Esophagus squamous epithelium (tissue), 5 donors: ENCODE data around the gene IL36A. TPM values are rescaled to one million over a fixed set of nuclear protein-coding genes. Genes with fewer than 3 reads are reported as not detected.
A peak's percentile ranks its signal among the peaks of the same experiment; 100 is the strongest.

Experiments used
- DNase-seq: peaks from one replicate; lab custom pipeline; 2025; lab: John Stamatoyannopoulos, UW
- H3K27ac ChIP-seq, 4 donors: fragments of 200-600 bp; sonication (generic); one replicate each; pipeline ENCODE4 v1.5.1; 2016 to 2019; ENCODE audit warnings: mild to moderate bottlenecking in 1 of 4
- H3K27me3 ChIP-seq, 4 donors: fragments of 200-600 bp; sonication (generic); 1 replicate in 3 of 4; 2 replicates in 1 of 4; pipeline versions ENCODE4 v1.5.1 to v1.6.0; 2017 to 2021; ENCODE audit warnings: antibody characterized with exemption in 1 of 4
- H3K36me3 ChIP-seq, 3 donors: fragments of 200-600 bp; sonication (generic); one replicate each; pipeline ENCODE4 v1.5.1; 2016 to 2019
- H3K4me1 ChIP-seq, 3 donors: fragments of 200-600 bp; sonication (generic); one replicate each; pipeline ENCODE4 v1.5.1; 2017 to 2019
- H3K4me3 ChIP-seq, 4 donors: fragments of 200-600 bp; sonication (generic); 1 replicate in 3 of 4; 2 replicates in 1 of 4; pipeline ENCODE4 v1.5.1; 2016 to 2019; ENCODE audit warnings: mild to moderate bottlenecking in 2 of 4, moderate library complexity in 1 of 4
- H3K9me3 ChIP-seq, 3 donors: fragments of 200-600 bp; sonication (generic); one replicate each; pipeline ENCODE4 v1.5.1; 2016 to 2019
- POLR2A ChIP-seq, 4 donors: fragments of 450-650 bp; IDR thresholded peaks; one replicate each; pipeline ENCODE4 v1.6.1; 2017; ENCODE audit warnings: antibody characterized with exemption in 4 of 4, mild to moderate bottlenecking in 4 of 4, moderate library complexity in 3 of 4
- WGBS, 2 donors: methylation state at CpG; one replicate each; pipeline ENCODE4 v1.1.5; 2018; 5-methylcytosine and 5-hydroxymethylcytosine counted together
- intact Hi-C: fragments of 100-400 bp; cut with DNase I; formaldehyde crosslinking; loops from one replicate; pipeline ENCODE4 v1.15.0; 2022
- total RNA-seq, 4 donors: library from RNA; depleted of rRNA; stranded (reverse); fragments of >200 nt; gene quantifications; one replicate each; pipeline ENCODE4 v1.1.0, GENCODE V29; 2016
- TF ChIP-seq, protein P1 (sequence below), 6 experiments: fragments of 450-650 bp in 4 of 6; fragments of 200-600 bp in 2 of 6; sonication (generic) in 2 of 6; IDR thresholded peaks; one replicate each; pipeline ENCODE4 v1.5.1; 2016 to 2019; ENCODE audit warnings: antibody characterized with exemption in 6 of 6, mild to moderate bottlenecking in 4 of 6, moderate library complexity in 4 of 6
- donor health status: DM: yes; HTN: yes; CAD: no.

IL36A gene, protein sequence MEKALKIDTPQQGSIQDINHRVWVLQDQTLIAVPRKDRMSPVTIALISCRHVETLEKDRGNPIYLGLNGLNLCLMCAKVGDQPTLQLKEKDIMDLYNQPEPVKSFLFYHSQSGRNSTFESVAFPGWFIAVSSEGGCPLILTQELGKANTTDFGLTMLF
- total RNA-seq: 100 to 1,000 TPM in 3 of 4 donors, 10 to 100 TPM in 1; 54.9 to 254 (median 207) TPM

DNA sequence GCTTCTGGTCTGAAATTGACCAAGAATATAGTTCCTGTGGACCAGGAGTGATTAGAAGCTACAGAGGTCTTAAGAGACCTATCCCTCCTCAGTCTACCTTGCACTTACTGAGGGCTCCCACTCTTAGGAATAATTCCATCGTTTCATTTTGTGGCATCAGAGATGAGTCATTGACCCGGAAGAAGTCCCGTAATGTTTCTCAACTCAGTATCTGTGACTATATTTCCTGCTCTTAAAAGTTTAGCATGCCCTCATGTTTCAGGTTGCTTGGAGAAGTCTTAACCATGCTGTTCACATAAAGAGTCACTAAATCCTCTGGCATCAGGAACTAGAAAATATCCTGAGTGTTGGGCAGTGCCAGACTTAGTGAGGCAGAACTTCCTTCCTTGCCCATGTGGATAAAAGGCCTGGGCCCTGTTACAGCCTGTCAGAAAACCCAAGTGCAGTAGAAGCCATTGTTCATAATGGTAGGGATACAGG lies at the start of gene IL36A:
IL36A (plus strand) TSS at position 430 of the 480 bp plus-strand sequence. CDS start 413 bp downstream, outside the sequence.
- Histone ChIP-seq H3K4me1 (no peaks in the 10 kb centered on the region), H3K27me3 (peaks cover 0 to 9% (median 0%) of the 10 kb centered on the region in 4 donors), H3K27ac (peak within 1 kb of the TSS in 1 of 4 donors; percentile 44), H3K36me3 (no peaks in the 10 kb centered on the region), H3K4me3 (no peak within 1 kb of the TSS), H3K9me3 (peaks cover 0 to 14% (median 8%) of the 10 kb centered on the region in 3 donors)
- 45 to 55% methylated on average over 3 of the region's 3 CpGs for WGBS, 2 donors
- TF ChIP-seq, protein P1, sequence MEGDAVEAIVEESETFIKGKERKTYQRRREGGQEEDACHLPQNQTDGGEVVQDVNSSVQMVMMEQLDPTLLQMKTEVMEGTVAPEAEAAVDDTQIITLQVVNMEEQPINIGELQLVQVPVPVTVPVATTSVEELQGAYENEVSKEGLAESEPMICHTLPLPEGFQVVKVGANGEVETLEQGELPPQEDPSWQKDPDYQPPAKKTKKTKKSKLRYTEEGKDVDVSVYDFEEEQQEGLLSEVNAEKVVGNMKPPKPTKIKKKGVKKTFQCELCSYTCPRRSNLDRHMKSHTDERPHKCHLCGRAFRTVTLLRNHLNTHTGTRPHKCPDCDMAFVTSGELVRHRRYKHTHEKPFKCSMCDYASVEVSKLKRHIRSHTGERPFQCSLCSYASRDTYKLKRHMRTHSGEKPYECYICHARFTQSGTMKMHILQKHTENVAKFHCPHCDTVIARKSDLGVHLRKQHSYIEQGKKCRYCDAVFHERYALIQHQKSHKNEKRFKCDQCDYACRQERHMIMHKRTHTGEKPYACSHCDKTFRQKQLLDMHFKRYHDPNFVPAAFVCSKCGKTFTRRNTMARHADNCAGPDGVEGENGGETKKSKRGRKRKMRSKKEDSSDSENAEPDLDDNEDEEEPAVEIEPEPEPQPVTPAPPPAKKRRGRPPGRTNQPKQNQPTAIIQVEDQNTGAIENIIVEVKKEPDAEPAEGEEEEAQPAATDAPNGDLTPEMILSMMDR (IDR thresholded peaks at IDR 0.05): no peak
- TF ChIP-seq POLR2A (IDR thresholded peaks at IDR 0.05): no peak
- intact Hi-C loops: no loop called here
- DNase-seq: no peak

DNA sequence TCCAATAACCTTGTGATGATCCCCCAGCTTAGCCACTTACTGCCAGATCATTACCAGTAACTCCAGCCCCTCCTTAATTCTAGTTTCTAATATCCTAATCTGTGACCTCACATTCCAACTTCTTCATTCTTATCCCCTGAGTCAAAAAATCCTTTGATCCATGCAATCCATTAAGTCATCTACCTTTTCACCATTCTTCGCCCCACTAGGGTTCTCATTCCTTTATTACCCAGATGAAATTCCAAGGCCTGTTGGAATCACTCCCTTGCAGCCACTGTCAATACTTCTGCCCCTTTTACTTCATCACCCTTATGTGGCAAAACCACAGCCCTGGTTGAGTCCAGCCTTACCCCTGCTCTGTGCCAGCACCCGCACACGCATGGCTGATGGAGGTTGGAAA lies 47.7 kb upstream of the IL36A start:
- H3K4me3 ChIP-seq: no peak overlapping the region
- no peaks in the 10 kb centered on the region for H3K9me3 ChIP-seq
- H3K27me3 ChIP-seq: peaks cover 0 to 10% (median 0%) of the 10 kb centered on the region in 4 donors
- intact Hi-C loops: no loop called here
- DNase-seq: no peak
- TF ChIP-seq, protein P1 (IDR thresholded peaks at IDR 0.05): no peak
- no peak for TF ChIP-seq POLR2A (IDR thresholded peaks at IDR 0.05)
- WGBS, 2 donors: 88 to 95% methylated on average over 3 of the region's 3 CpGs
- no peaks in the 10 kb centered on the region for H3K36me3 ChIP-seq
- no peak overlapping the region for H3K27ac ChIP-seq
- peaks cover 0 to 17% (median 0%) of the 10 kb centered on the region in 3 donors for H3K4me1 ChIP-seq

DNA sequence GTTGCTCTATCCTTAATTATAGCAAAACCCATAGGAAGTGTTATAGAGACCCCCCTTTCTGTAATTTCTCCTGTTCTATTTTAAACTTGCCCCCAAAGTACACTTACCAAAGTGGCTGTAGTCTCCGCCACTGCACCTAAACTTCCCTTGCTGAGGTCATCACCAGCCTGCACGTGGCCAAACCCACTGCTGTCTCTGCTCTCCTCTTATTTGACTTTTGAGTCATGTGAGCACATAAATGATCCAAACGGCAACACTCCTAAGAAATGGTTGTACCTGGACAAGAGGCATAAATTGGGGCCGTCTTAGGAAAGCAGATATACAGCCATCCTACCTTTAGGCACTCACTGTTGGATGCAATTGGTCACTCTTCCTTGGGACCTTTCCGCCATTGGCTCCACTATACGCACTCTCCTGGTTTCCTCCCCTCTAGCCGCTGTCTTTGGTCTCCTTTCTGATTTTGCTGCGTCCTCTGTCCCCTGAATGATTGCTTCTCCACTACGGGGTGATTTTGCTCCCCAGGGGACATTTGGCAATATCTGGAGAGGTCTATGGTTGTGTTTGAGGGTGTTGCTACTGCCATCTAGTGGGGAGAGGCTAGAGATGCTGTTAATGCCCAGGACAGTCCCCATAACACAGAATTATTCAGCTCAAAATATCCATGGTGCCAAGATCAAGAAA lies 46.7 kb upstream of the IL36A start:
- H3K27ac ChIP-seq: no peak overlapping the region
- intact Hi-C loops: no loop called here
- peaks cover 0 to 10% (median 0%) of the 10 kb centered on the region in 4 donors for H3K27me3 ChIP-seq
- TF ChIP-seq, protein P1 (IDR thresholded peaks at IDR 0.05): peak in 5 of 6 experiments; percentile 62 to 80 (median 65)
- TF ChIP-seq POLR2A (IDR thresholded peaks at IDR 0.05): no peak
- peaks cover 0 to 17% (median 0%) of the 10 kb centered on the region in 3 donors for H3K4me1 ChIP-seq
- no peak overlapping the region for H3K4me3 ChIP-seq
- no peaks in the 10 kb centered on the region for H3K36me3 ChIP-seq
- no peaks in the 10 kb centered on the region for H3K9me3 ChIP-seq
- DNase-seq: no peak
- WGBS, 2 donors: 39 to 53% methylated on average over 7 to 8 of the region's 9 CpGs

DNA sequence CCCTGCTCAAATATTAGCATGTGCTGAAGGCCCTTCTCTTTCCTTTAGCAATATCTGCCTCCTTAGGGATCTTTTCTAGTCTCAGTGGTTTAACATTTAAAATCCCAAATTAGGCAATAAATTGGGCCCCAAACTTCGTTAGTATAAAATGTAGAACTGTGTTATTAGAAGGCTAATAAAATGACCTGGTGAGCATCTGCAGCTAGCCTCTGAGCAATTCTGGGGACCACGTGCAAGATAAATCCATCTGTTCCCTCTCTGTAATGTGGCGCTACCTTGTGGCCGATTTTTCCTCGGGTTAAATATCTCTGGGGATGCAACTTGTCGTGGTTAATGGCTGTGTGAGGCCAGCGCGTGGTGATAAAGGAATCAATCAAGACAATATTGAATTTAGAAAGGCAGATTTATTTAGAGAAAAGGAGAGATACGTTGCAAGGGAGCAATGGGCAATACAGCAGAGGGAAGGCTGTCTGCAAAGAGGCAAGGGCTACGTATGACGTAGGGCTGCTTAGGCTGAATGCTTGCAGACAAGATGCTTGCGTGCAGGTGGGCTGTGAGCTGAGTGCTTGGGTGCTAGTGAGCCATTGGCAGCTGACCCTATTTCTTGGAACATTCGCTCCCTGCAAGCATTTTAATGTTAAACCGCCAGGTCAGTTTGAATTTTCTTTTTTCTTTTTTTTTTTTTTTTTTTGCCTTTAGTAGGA lies 46.0 kb upstream of the IL36A start:
- no peak for DNase-seq
- Histone ChIP-seq H3K4me1 (peaks cover 0 to 10% (median 0%) of the 10 kb centered on the region in 3 donors), H3K27ac (no peak overlapping the region), H3K36me3 (no peaks in the 10 kb centered on the region), H3K9me3 (no peaks in the 10 kb centered on the region), H3K27me3 (peaks cover 0 to 10% (median 0%) of the 10 kb centered on the region in 4 donors), H3K4me3 (no peak overlapping the region)
- intact Hi-C loops: no loop called here
- no peak for TF ChIP-seq POLR2A (IDR thresholded peaks at IDR 0.05)
- TF ChIP-seq, protein P1 (IDR thresholded peaks at IDR 0.05): peak in 1 of 6 experiments; percentile 2
- 68 to 73% methylated on average over 14 of the region's 14 CpGs for WGBS, 2 donors
